HG02763 (cell line): ENCODE data around the gene TAF1C.
"Not testable (repeated sequence)": the region's sequence is repeated elsewhere in the genome, so short reads cannot be mapped to it uniquely, and the experiment has no call there.

Experiments used
- ATAC-seq: cut with Tn5 transposase; IDR thresholded peaks from one replicate; pipeline ENCODE4 v1.9.1; 2021; ENCODE audit warnings: mild to moderate bottlenecking, moderate library complexity; ENCODE audit not compliant: unreplicated experiment

Gene TAF1C, protein sequence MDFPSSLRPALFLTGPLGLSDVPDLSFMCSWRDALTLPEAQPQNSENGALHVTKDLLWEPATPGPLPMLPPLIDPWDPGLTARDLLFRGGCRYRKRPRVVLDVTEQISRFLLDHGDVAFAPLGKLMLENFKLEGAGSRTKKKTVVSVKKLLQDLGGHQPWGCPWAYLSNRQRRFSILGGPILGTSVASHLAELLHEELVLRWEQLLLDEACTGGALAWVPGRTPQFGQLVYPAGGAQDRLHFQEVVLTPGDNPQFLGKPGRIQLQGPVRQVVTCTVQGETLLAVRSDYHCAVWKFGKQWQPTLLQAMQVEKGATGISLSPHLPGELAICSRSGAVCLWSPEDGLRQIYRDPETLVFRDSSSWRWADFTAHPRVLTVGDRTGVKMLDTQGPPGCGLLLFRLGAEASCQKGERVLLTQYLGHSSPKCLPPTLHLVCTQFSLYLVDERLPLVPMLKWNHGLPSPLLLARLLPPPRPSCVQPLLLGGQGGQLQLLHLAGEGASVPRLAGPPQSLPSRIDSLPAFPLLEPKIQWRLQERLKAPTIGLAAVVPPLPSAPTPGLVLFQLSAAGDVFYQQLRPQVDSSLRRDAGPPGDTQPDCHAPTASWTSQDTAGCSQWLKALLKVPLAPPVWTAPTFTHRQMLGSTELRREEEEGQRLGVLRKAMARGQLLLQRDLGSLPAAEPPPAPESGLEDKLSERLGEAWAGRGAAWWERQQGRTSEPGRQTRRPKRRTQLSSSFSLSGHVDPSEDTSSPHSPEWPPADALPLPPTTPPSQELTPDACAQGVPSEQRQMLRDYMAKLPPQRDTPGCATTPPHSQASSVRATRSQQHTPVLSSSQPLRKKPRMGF

DNA sequence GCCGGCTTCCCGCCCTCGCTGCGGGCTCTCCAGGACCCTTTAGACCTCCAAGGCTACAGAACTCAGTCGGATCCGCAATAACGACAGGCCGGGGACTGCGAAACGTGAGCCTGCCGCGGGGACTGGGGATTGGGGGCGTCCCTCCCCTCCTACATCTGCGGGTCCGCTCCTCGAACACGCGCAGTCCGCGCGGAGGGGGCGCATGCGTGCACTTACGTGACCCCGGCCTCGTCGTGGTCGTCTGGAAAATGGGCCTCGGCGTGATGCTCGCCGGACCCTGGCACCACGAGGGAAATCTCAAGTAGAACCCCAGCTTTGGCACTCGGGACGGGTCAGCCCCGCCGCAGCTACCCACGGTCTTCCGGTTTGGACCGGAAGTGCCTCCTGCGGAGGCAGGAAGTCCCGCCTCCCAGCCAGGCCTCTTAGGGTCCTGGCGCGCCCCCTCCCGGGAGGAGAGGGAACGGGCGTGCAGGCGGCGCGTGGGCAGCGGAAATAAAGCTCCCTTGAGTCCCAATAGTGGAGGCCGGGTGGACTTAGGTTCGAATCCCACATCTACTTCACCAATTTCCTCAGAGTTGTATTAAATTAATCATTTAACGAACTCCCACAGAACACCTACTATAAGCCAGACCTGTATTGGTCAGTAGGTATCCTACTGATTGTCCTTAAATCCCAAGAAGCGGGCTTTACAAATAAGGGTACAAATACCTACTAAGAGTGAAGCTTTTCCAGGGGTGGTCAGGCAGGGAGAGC is at the start of gene TAF1C:
TSS of gene TAF1C (minus strand) at position 373 of the 753 bp plus-strand sequence. CDS start 2,069 bp downstream, outside the sequence.
- ATAC-seq: peak; percentile 92

GRCh38 chr16:84234321-84235241 is 47.7 kb upstream of the TAF1C start:
- ATAC-seq: no peak

DNA sequence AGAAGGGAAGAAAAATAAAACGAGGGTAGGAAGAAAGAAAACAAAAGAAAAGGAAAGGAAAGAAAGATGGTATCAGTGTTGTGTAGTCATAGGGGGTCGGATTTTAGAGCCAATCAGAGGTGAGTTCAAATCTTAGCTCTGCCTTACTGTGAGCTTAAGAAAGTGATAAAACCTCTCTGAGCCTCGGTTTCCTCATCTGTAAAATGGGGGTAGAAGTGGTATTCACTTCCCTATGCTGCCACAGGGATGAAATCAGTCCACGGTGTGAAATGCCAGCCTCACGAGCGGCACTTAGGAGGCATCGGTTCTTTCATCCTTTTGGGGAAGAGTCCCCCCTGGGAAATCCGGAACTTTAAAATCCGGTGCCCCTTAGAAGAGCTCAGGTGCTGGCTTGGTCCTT is 46.9 kb upstream of the TAF1C start:
- ATAC-seq: no peak

- no peak for ATAC-seq
These were observed 46.1 kb upstream of the TAF1C start for GRCh38 chr16:84232969-84233368.

DNA sequence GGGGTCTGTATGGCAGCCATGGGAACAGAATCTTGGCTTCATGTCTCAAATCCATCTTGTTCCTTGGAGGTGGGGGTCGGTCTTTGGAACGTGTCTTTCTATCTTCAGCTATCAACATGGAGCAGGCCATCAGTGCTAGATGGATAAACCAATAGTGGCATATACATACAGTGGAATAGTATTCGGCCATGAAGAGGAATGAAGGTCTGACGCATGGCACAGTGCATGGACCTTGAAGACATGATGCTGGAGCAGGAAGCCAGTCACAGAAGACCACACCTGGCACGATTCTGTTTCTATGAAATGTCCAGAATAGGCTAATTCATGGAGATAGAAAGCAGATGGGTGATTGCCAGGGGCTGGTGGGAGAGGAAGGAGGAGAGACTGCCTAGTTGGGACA is 45.2 kb upstream of the TAF1C start:
- ATAC-seq: no peak

DNA sequence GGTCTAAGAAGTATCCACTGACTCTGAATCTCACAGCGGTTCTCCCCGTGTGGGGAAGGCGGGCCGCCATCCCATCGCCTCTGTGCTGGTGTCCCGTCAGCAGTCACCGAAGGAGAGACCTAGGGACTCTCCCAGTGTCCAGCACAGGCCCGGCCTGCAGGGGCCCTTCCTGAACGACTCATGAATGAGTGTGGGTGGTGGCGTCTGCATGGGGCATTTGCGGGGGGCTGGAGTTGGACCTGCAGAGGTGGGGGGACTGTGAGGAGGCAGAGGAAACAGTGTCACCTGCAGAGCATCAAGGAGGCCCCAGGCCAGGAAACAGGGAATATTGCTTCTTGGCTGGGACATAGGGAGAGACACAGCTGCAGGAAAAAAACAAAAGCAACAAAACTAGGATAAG is 42.6 kb upstream of the TAF1C start:
- no peak for ATAC-seq

DNA sequence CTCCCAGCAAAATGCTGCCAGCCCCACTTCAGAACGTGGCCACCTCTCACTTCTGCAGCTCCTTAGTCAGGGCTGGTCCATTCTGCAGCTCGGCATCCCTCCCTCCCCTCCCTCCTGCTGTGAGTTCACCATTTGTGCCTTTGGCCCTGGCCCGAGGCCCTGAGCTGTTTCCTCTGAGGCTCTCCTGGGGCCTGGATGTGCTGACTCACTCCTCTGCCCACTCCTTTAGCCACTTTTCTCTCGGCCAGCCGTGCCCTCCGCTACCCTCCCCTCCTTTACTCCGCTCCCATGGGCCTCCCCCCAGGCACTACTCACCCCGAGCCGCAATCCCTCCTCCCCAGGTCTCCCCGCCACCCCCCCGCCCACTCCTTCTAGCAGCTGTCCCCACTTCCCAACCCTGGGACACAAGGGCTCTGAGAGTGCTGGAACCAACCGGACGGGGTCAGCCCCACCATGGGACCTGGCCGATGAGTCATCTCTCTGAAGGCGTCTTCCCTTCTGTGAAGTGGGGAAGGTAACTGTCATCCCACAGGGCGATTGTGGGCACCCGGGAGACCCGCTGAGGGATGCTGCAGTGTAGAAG is 41.5 kb upstream of the TAF1C start:
- ATAC-seq: no peak

DNA sequence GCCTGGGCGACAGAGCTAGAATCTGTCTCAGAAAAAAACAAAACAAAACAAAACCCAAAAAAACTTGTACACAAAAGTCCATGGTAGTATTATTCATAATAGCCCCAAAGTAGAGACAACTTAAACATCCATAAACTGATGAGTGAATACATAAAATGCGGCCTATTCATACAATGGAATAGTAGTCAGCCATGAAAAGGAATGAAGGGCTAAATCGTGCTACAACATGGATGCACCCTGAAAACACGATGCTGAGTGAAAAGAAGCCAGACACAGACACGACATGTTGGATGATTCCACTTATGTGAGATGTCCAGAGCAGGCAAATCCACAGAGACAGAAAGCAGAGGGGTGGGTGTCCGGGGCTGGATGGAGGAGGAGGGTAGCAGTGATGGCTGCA is 40.7 kb upstream of the TAF1C start:
- no peak for ATAC-seq

DNA sequence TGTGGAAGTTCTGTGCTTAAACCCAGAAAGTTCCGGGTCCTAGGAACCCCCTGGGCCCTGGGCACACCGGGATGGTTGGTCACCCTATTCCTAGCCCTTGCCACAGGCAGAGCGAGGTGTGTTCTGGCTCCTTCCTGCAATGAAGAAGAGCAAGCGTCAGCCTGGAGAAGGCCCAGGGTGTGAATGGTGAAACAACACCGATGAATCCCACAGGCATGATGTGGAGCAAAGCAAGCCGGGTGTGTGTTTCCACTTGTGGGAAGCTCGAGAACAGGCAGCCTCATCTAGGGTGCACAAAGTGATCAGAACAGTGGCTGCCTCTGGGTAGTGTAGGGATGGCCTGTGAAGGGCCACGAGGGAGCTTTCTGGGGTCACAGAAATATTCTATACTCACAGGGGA is 39.2 kb upstream of the TAF1C start:
- no peak for ATAC-seq

DNA sequence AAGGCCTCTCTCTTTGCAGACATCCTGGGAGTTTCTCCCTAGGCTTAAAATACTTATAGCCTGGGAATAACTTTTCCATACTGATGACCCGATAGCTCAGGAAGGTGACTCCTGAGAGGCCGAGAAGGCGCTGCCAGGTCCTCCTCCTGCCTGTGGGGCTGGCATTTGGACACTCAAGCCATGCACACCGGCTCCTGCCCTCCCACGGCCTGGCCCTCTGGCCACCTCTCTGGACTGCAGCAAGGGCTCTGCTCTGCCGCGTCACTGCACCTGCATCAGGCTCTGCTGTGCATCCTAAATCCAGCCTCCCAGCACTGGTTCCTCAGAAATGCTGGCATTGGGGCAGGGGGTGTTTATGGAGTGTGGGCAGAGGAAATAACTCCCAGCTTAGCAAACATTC is 38.7 kb upstream of the TAF1C start:
- ATAC-seq: no peak

DNA sequence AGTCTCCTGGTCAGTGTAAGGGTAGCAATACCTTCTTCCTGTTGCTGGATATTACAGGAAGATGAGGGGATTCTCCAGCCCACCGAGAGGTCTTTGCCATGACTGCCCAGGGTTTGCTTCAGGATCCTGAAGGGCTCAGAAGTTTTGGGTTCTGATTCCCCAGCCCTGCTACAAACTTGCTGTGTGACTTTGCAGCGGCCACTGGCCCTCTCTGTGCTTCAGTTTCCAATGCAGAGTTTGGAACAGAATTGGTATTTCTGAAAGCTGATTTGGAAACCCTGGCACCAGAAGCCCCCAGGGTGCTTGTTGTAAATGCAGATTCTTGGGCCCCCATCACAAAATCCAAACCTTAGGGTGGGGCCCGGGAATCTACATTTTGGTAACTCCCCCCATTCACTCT is 38.3 kb upstream of the TAF1C start:
- ATAC-seq: no peak

- no peak for ATAC-seq
These were observed 37.7 kb upstream of the TAF1C start for GRCh38 chr16:84224554-84224953.

- ATAC-seq: no peak
These were observed 36.6 kb upstream of the TAF1C start for GRCh38 chr16:84223456-84223855.

GRCh38 chr16:84220851-84221250 is 34.0 kb upstream of the TAF1C start:
- ATAC-seq: no peak

DNA sequence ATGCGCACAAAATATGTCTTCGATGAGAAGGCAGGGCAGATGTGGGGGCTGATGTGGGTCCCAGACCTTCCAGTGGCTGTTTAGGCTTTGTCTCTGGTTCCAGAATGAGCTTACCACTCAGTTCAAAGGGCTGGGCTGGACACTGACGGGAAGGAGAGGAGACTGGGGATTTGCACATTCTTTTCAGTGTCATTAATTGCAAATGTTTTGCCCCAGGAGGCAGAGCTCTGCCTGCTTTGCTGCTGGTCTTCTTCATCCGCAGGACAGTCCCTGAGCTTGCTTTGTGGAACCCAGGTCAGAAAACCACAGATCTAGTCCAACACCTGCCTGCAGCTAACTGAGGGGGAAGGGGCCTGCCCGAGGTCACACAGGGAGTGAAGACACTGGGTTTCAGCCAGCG is 32.1 kb upstream of the TAF1C start:
- no peak for ATAC-seq

DNA sequence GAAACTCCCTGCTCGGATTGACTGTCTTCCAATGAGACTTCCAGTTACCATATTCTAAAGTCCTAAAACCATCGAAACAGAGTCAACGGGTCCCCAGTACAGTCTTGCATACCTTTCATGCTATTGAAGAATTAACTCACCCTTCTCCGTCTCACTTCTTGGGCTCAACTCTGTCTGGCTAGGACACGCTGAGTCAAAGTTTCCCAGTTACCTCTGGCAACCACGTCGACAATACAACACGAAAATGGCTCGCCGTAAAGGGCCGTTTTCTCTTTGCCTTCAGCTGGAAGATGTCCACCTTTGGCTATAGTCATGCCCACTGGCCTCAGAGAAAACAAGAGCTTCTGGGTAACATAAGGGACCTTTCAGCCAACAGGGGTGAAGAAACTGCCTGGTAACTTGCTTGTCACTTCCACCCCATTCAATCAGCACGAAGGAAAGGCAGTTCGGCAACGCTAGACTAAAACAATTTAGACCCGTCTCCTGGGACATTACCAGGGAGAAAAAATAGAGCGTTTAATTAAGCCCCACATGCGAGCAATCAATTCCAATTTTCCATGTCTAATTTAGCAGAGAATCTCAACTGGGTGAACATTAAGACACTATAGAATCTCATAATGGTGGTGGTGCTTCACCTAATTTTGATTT is 31.4 kb upstream of the TAF1C start:
- no peak for ATAC-seq

DNA sequence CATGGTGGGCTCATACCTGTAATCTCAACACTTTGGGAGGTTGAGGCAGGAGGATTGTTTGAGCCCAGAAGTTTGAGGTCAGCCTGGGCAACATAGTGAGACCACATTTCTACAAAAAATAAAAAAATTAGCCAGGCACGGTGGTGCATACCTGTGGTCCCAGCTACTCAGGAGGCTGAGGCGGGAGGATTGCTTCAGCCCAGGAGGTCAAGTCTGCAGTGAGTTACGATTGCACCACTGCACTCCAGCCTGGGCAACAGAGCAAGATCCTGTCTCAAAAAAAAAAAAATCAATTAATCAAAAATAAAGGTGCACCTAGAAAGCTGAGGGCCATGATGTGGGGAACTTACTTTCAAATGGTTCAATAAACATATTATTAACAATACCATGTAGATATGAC is 29.3 kb upstream of the TAF1C start:
- ATAC-seq: not testable (repeated sequence)

- ATAC-seq: no peak
These were observed 28.7 kb upstream of the TAF1C start for GRCh38 chr16:84215531-84215930.

GRCh38 chr16:84214451-84215066 is 27.7 kb upstream of the TAF1C start:
- no peak for ATAC-seq
